Measurements from ENCODE around the gene CPPED1. TPM values are rescaled to one million over a fixed set of nuclear protein-coding genes. Genes with fewer than 3 reads are reported as not detected.

The CPPED1 gene
- total and polyA plus RNA-seq, 10 of the 15 experiments (the other 5 are each of a cell fraction or from before 2014, with no cell fraction given) = 7.1 to 39.0 (median 16.0) TPM

GRCh38 chr16:12735805-12736204 is 67.9 kb downstream of the CPPED1 start:
- no peak for ATAC-seq
- DNase-seq (ENCODE audit: low read depth, low spot score) = no peak
- no peaks in the 10 kb centered on the region for H3K79me2 ChIP-seq (ENCODE audit: control insufficient read depth, insufficient read depth, low read length)
- SMC1A ChIA-PET (ENCODE audit: uncharacterized antibody, unreplicated experiment) = no interaction called here
- FAIRE-seq = no peak
- H3K4me2 ChIP-seq (ENCODE audit: control insufficient read depth, insufficient read depth) = no peak overlapping the region
- WGBS (ENCODE audit: insufficient coverage, insufficient replicate concordance, low lambda C conversion rate, missing lambda C conversion rate) = 91% methylated on average over 2 of the region's 2 CpGs
- no peaks in the 10 kb centered on the region for H4K20me1 ChIP-seq (ENCODE audit: control insufficient read depth, insufficient read depth)
- no peak overlapping the region for H3K27ac ChIP-seq (ENCODE audit: control insufficient read depth, insufficient read depth)
- RAD21 ChIA-PET (ENCODE audit: unreplicated experiment) = no interaction called here
- no peaks in the 10 kb centered on the region for H3K4me1 ChIP-seq (ENCODE audit: control insufficient read depth, insufficient read depth, low read length)
- H3K4me3 ChIP-seq = no peak overlapping the region
- no peak overlapping the region for H3K9ac ChIP-seq (ENCODE audit: control insufficient read depth, insufficient read depth, low read length)
- no peak overlapping the region for H2AFZ ChIP-seq (ENCODE audit: control insufficient read depth, low read depth, low read length)
- CTCF ChIA-PET = no interaction called here
- in situ Hi-C loops (cut with MboI) = no loop called here
- BruUV-seq (replicated peaks) = no TSS peak
- POLR2A ChIA-PET = no interaction called here
- no peaks in the 10 kb centered on the region for H3K27me3 ChIP-seq (replicated peaks in 1 of 2; ENCODE audit: control insufficient read depth in 2 of 2, insufficient read depth in 2 of 2, low read length in 1 of 2)
- H3K9me3 ChIP-seq (replicated peaks; ENCODE audit: control insufficient read depth, insufficient read depth, low read length) = peaks cover 8% of the 10 kb centered on the region; the same call in 2 of the 3 replicates
- peaks cover 0 to 2% of the 10 kb centered on the region in 2 experiments; a peak in 2 of 4 replicates for H3K36me3 ChIP-seq (ENCODE audit: control insufficient read depth in 2 of 2, insufficient read depth in 2 of 2, low read length in 1 of 2)
- intact Hi-C loops (cut with micrococcal nuclease; ENCODE audit: unreplicated experiment) = no loop called here
- TF ChIP-seq CHD4 (IDR thresholded peaks at IDR 0.05) (no peak), SPI1 (IDR thresholded peaks at IDR 0.05; ENCODE audit: borderline replicate concordance, insufficient read depth, low read depth, low read length) (no peak), ZBED1 (IDR thresholded peaks at IDR 0.05; ENCODE audit: borderline replicate concordance) (no peak), NBN (IDR thresholded peaks at IDR 0.05) (no peak), TBL1XR1 (IDR thresholded peaks at IDR 0.05; ENCODE audit: low read depth, low read length) (no peak), CTCF (IDR thresholded peaks at IDR 0.05 in 2 of 3, conservative IDR thresholded peaks at IDR 0.05 in 1 of 3; ENCODE audit: control insufficient read depth in 2 of 3, extremely low read depth in 1 of 3, insufficient read depth in 1 of 3, low read depth in 3 of 3, low read length in 3 of 3) (no peak), IKZF1 (conservative IDR thresholded peaks at IDR 0.05) (no peak), PML (IDR thresholded peaks at IDR 0.05; ENCODE audit: low read length) (no peak), RELA (IDR thresholded peaks at IDR 0.05; ENCODE audit: borderline replicate concordance, partially characterized antibody) (no peak), NRF1 (conservative IDR thresholded peaks at IDR 0.05; ENCODE audit: low read depth, low read length) (no peak), POLR2AphosphoS5 (IDR thresholded peaks at IDR 0.05; ENCODE audit: low read length) (no peak), ZBTB33 (IDR thresholded peaks at IDR 0.05) (no peak), NFIC (IDR thresholded peaks at IDR 0.05; ENCODE audit: low read depth, low read length) (no peak), CHD1 (IDR thresholded peaks at IDR 0.05; ENCODE audit: low read depth, low read length) (no peak), SREBF1 (IDR thresholded peaks at IDR 0.05; ENCODE audit: low read length) (no peak), E4F1 (IDR thresholded peaks at IDR 0.05; ENCODE audit: borderline replicate concordance, partially characterized antibody) (no peak), EZH2 (IDR thresholded peaks at IDR 0.05; ENCODE audit: borderline replicate concordance, control insufficient read depth, low read depth, low read length) (no peak)
